Activated CD4-positive, alpha-beta T cell treated with anti-CD3 and anti-CD28 coated beads, Interleukin-2, Interleukin-4, amounts not matched to agents 100 ng/mL and 50 ng/mL, durations not matched to agents 16 hours and 8 hours (primary cell): ENCODE data around the gene GPR37.

ENCODE experiments used
- DNase-seq: peaks from one replicate; pipeline ENCODE4 v3.0.0-alpha.2; 2020; ENCODE audit warnings: low spot score

The GPR37 gene

DNA sequence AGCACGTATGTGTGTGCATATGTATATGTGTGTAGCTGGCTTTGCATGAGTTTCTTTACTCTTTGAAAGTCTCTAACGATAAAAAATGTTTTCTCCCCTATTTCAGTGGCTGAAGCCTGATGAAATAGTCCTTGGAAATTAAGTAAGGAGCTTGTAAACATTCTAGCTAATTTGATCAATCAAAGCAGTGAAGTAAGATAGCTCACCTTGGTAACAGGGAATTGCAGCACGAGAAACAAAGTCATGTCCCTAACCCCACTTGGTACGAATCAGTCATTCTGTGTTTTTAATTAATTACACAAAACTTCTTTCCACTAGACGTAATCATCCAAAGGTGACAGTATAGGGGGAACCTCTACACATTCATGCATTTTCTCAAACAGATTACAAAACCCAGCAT, 41.5 kb downstream of the GPR37 start:
- no peak for DNase-seq

DNA sequence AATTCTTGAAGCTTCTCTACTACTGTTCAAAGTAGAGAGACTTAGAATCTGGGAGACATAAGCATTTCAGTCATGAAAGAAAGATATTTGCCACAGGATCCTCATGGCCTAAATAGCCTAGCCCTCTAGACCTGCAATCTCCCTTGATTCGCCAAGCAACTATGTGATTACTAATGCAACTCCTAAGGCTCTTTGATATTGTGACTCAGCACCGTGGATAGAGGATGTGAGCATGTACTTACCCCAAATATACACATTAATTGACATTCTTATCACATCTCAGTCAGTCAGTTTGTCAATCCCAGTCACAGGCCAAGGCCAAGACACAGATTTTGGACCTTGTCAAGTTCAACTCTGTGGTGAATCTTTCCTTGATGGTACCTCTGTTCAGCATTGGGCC, 42.6 kb downstream of the GPR37 start:
- DNase-seq, result no peak

DNA sequence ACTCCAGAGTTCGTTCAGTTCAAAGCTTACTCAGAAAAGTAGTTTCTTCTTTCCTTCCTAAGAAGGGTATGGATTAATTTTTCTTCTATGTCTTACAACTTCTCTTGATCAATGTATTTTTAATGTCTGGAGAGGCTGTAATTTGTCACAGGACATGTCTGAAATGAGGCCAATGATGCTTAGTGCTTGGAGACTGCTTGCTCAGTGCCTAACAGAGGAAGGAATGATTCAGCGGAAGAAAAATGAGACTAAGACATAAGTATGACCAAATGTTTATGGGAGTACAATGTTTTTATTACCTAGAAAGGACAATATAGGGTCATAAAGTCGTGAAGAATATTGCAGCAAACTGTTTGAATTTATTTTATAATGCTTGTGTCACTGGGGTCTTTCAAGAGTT, 43.3 kb downstream of the GPR37 start:
- no peak for DNase-seq

DNA sequence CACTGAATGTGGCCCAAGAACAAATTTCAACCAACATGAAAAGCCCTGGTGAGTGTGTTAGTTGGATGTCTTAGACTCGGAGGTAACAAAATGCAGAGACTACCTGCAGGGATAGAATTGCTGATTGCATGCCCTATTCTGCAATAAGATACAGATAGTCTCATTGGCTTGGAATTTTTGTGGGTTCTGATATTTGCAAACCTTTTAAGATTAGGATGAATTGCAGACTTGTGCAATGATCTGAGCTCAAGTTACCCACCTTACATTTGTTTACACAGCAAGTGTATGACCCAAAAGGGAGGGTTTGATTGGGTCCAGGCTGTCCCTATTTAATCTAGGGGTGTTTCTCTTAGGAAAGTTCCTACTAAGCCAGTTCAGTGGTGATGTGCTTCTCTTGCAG, 45.4 kb downstream of the GPR37 start:
- no peak for DNase-seq

DNA sequence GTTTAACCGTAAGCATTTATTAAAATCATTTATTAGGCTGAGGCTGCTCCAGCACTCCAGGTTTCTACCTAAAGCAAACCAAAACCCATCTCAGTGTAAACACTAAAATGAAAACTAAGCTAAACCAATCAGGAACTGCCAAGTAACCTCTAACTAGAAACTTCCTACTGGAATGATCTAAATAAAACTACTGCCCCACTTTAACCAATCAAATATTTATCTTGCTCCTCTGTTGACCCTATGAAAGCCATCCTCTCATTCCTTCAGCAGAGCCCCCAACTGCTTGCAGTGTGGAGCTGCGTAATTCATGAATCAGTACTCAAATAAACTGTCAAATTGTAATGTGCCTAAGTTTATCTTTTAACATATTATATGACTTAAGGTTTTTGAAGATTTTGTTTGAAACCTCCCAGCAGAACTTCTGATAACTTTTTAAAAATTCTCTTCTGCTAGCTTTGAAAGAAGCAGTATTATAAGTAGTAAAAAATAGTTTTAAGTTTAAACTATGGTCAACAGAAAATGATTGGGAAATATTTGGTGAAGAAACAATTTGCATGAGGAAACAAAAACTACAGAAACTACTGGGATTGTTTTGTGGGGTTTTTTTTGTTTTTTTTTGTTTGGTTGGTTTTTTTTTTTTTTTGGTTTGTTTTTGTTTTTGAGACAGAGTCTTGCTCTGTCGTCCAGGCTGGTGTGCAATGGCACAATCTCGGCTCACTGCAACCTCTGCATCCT, 47.4 kb downstream of the GPR37 start:
- DNase-seq, result no peak

DNA sequence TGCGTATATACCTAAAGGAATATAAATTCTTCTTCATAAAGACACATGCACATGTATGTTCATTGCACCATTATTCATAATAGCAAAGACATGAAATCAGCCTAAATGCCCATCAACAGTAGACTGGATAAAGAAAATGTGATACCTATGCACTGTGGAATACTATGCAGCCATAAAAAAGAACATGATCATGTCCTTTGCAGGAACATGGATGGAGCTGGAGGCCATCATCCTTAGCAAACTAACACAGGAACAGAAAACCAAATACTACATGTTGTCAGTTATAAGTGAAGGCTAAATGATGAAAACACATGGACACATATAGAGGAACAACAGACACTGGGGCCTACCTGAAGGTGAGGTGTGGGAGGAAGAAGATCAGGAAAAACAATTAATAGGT, 48.7 kb downstream of the GPR37 start:
- DNase-seq, result no peak

DNA sequence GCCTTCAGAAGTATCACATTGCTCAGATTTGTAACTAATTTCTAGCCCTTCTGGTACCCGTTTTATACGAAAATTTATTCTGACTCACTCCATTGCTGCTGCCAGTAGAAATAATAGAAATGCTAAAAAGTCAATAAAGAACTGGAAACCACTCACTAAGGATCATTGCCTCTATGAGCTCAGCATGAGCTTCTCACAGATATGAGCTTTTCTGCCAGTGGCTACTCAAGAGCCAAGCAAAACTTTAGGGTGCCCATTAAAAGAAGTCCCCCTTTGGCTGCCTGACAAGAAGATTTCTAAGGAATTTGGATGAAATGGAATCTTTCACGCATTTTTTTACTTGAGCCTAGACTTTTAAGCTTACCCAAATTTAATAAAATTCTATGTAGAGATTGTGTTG, 52.5 kb downstream of the GPR37 start:
- no peak for DNase-seq

DNA sequence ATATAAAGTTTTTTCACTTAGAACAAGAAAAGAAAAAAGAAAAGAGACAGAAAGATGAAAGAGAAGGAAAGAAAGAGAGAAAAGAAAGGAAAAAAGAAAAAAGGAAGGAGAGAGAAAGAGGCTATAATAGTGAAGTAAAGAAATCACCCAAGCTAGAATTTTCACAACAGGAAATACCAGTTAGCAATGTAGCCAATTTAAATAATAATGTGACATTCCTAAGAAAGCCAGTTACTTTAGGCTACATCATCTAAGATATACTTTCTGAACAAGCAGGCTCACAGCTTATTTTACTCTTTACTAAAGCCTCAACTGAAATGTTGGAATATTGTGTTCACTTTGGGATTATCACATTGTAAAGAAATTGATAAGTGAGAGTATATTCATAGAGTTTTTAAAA, 53.6 kb downstream of the GPR37 start:
- no peak for DNase-seq

DNA sequence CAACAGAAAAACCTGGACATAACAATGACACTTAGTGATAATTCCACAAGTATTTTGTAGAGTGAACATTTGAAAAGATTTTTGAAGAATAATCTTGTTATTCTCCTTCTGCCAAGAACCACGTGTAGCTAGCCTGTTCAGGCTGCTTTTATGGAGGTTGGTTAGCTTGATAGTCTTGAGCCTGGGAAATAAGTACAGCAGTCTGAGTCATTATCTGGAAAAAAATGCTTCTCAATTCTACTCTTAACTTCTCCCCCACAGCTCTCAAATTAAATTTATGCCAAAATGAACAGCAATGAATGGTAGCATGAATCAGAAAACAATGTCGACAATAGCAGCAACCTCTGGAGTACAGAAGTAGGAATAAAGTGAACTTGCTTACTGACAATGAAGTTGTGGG, 63.2 kb downstream of the GPR37 start:
- DNase-seq, result no peak

DNA sequence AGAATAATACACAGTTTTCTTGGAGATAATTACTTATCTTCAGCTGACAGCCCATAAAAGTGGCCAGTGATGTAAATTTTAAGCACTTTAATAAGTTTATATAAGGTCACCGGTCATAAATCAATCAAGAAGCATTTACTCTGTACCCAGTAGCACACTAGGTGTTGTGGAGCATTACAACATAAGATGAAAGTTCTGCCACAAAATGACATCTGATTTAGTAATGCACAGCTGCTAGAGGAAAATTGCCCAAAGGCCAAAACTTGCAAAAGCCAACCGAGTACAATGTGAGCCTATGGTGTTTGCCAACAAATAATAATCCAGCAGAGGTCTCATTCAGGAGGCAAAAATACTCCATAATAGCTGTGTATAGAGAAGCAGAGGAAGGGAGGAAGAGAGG, 63.6 kb downstream of the GPR37 start:
- no peak for DNase-seq

DNA sequence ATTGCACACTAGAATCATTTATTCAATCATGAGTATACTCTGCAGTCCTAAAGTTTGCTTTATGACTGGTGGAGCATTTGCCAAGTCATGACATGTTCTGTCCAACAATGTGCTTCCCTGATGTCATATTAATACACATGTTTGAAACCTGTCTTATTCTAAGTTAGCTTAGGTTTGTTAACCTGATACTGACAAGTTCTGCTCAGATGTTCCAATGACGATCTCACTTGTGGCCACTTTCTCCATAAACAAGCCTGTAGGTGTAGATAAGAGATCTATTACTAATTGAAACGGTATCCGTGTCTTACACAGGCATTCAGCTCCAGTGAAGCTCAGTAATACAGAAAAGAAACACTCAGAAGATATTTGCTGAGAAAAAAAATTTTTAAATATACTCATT, 64.9 kb downstream of the GPR37 start:
- no peak for DNase-seq

DNA sequence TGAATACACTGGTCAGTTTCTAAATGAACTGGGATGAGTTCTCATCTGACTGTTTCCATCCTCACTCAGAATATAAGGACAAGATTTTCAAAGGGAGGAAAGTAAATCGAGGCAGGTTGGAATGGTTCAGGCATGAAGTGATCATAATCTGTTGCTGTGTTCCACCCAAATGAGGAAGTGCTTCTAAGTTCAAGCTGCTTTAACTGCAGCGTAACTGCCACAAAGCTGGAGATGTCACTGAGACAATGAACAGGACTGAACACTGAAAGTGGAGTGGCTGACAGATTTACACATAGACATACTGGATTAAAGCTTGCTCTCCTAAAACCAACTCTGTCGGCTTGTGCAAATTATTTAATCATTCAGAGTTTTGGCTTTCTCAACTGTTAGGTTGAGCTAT, 66.6 kb downstream of the GPR37 start:
- no peak for DNase-seq

DNA sequence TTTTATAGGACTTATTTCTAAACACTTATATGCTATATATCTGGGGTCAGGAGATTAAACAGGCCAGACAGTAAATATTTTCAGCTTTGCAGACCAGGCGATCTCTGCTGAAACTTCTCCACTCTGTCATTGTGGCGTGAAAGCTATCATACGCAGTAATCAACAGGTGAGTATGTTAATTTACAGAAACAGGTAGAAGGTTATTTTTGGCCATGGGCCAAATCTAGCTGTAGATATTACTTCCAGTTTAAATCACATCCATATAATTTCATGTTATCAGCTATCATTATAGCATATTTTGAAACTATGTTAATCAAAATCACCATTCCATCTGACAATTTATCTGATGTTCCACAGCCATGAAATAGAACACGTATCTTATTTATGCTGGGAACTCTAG, 67.8 kb downstream of the GPR37 start:
- no peak for DNase-seq
